ENCODE results near the gene USP50. TPM values are rescaled to one million over a fixed set of nuclear protein-coding genes. Genes with fewer than 3 reads are reported as not detected.

Gene USP50
- total RNA-seq, 1 donor from 2014 or later = not detected

DNA sequence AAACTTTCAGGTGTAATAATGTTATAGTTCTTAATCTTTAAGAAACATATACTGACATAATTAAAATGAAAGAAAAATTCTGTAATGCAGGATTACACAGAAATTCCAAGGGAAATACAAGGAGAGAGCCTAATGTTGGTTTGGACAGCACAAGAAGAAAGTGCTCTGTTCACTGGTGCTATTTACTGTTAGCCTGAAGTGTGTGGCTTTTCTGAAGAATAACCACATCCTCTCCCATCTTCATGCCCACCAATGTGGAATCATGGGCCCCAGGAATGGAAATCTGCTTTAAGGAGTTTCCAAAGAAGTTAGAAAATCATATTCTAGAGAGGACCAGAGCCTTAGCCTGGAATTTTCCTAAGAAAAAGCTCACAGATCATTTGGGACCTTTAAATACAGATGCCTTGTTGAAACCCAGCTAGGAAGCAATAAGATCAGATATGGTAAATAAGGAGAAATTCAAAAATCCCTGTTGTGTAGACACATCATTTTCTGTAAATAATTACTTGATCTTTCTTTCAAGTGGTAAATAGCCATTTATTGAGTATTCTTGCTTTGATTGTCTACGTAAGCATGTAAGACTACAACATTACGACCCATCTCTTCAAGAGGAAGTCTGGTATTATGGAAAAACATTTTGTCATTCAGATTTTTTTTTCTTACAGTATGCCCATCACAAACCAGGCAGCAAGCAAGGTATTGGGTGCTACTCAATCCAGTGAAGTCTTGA, 10.3 kb upstream of the USP50 start:
- Mint-ChIP-seq H3K4me1 (ENCODE audit: low read depth, unreplicated experiment) (no peaks in the 10 kb centered on the region), H3K4me3 (ENCODE audit: unreplicated experiment) (no peak overlapping the region), H3K27me3 (ENCODE audit: unreplicated experiment) (no peaks in the 10 kb centered on the region), H3K9me3 (ENCODE audit: unreplicated experiment) (no peaks in the 10 kb centered on the region), H3K36me3 (ENCODE audit: unreplicated experiment) (peaks cover 5% of the 10 kb centered on the region), H3K27ac (ENCODE audit: unreplicated experiment) (no peak overlapping the region)
- no peak for DNase-seq
- TF ChIP-seq, protein P1, sequence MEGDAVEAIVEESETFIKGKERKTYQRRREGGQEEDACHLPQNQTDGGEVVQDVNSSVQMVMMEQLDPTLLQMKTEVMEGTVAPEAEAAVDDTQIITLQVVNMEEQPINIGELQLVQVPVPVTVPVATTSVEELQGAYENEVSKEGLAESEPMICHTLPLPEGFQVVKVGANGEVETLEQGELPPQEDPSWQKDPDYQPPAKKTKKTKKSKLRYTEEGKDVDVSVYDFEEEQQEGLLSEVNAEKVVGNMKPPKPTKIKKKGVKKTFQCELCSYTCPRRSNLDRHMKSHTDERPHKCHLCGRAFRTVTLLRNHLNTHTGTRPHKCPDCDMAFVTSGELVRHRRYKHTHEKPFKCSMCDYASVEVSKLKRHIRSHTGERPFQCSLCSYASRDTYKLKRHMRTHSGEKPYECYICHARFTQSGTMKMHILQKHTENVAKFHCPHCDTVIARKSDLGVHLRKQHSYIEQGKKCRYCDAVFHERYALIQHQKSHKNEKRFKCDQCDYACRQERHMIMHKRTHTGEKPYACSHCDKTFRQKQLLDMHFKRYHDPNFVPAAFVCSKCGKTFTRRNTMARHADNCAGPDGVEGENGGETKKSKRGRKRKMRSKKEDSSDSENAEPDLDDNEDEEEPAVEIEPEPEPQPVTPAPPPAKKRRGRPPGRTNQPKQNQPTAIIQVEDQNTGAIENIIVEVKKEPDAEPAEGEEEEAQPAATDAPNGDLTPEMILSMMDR (IDR thresholded peaks at IDR 0.05; ENCODE audit: partially characterized antibody, unreplicated experiment) = no peak

- DNase-seq = no peak
- TF ChIP-seq, protein P1 (IDR thresholded peaks at IDR 0.05; ENCODE audit: partially characterized antibody, unreplicated experiment) = no peak
- H3K36me3 Mint-ChIP-seq (ENCODE audit: unreplicated experiment) = peaks cover 5% of the 10 kb centered on the region
- no peak overlapping the region for H3K4me3 Mint-ChIP-seq (ENCODE audit: unreplicated experiment)
- no peak overlapping the region for H3K27ac Mint-ChIP-seq (ENCODE audit: unreplicated experiment)
- no peaks in the 10 kb centered on the region for H3K9me3 Mint-ChIP-seq (ENCODE audit: unreplicated experiment)
- peaks cover 2% of the 10 kb centered on the region for H3K27me3 Mint-ChIP-seq (ENCODE audit: unreplicated experiment)
- H3K4me1 Mint-ChIP-seq (ENCODE audit: low read depth, unreplicated experiment) = no peaks in the 10 kb centered on the region
Observed at GRCh38 chr15:50552238-50552637, 5.8 kb upstream of the USP50 start.

GRCh38 chr15:50549326-50549725, 2.9 kb upstream of the USP50 start:
- TF ChIP-seq, protein P1 (IDR thresholded peaks at IDR 0.05; ENCODE audit: partially characterized antibody, unreplicated experiment) = no peak
- peaks cover 2% of the 10 kb centered on the region for H3K27me3 Mint-ChIP-seq (ENCODE audit: unreplicated experiment)
- H3K27ac Mint-ChIP-seq (ENCODE audit: unreplicated experiment) = no peak overlapping the region
- H3K4me1 Mint-ChIP-seq (ENCODE audit: low read depth, unreplicated experiment) = no peaks in the 10 kb centered on the region
- DNase-seq = no peak
- H3K36me3 Mint-ChIP-seq (ENCODE audit: unreplicated experiment) = peaks cover 5% of the 10 kb centered on the region
- no peaks in the 10 kb centered on the region for H3K9me3 Mint-ChIP-seq (ENCODE audit: unreplicated experiment)
- H3K4me3 Mint-ChIP-seq (ENCODE audit: unreplicated experiment) = no peak overlapping the region

DNA sequence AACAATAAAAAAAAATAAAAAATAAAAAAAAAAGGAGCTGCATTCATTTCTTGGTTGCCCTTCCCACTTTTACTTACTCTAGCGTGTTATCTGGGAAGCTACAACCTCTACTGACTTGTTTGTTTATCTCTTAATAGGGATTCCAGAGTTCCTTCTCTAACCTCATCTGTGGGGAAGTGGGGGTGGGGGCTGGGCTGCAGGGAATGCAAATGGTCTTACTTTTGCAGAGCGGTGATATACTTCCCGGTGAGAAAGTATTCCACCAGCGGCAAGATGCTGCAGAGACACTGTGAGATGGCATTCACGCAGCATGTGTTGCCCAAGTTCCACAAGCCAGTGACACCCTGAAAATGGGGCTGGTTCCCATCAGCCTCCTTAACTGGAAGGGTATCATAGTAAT, 2.1 kb downstream of the USP50 start:
- H3K27me3 Mint-ChIP-seq (ENCODE audit: unreplicated experiment) = peaks cover 2% of the 10 kb centered on the region
- no peaks in the 10 kb centered on the region for H3K4me1 Mint-ChIP-seq (ENCODE audit: low read depth, unreplicated experiment)
- H3K4me3 Mint-ChIP-seq (ENCODE audit: unreplicated experiment) = no peak overlapping the region
- no peak overlapping the region for H3K27ac Mint-ChIP-seq (ENCODE audit: unreplicated experiment)
- DNase-seq = no peak
- H3K9me3 Mint-ChIP-seq (ENCODE audit: unreplicated experiment) = no peaks in the 10 kb centered on the region
- no peaks in the 10 kb centered on the region for H3K36me3 Mint-ChIP-seq (ENCODE audit: unreplicated experiment)
- TF ChIP-seq, protein P1 (IDR thresholded peaks at IDR 0.05; ENCODE audit: partially characterized antibody, unreplicated experiment) = no peak

- Mint-ChIP-seq H3K27ac (ENCODE audit: unreplicated experiment) (no peak overlapping the region), H3K36me3 (ENCODE audit: unreplicated experiment) (no peaks in the 10 kb centered on the region), H3K9me3 (ENCODE audit: unreplicated experiment) (no peaks in the 10 kb centered on the region), H3K27me3 (ENCODE audit: unreplicated experiment) (no peaks in the 10 kb centered on the region), H3K4me3 (ENCODE audit: unreplicated experiment) (no peak overlapping the region), H3K4me1 (ENCODE audit: low read depth, unreplicated experiment) (no peaks in the 10 kb centered on the region)
- TF ChIP-seq, protein P1 (IDR thresholded peaks at IDR 0.05; ENCODE audit: partially characterized antibody, unreplicated experiment) = no peak
- no peak for DNase-seq
Observed at GRCh38 chr15:50543556-50543955, 2.9 kb downstream of the USP50 start.

Measured in glutamatergic neuron (in vitro differentiated cells).